ENCODE measurements around the gene RRAS. TPM values are rescaled to one million over a fixed set of nuclear protein-coding genes. Genes with fewer than 3 reads are reported as not detected.

Gene RRAS
- polyA plus RNA-seq, 1 of the 3 experiments (the other 2 are of a cell fraction) = 141 TPM

DNA sequence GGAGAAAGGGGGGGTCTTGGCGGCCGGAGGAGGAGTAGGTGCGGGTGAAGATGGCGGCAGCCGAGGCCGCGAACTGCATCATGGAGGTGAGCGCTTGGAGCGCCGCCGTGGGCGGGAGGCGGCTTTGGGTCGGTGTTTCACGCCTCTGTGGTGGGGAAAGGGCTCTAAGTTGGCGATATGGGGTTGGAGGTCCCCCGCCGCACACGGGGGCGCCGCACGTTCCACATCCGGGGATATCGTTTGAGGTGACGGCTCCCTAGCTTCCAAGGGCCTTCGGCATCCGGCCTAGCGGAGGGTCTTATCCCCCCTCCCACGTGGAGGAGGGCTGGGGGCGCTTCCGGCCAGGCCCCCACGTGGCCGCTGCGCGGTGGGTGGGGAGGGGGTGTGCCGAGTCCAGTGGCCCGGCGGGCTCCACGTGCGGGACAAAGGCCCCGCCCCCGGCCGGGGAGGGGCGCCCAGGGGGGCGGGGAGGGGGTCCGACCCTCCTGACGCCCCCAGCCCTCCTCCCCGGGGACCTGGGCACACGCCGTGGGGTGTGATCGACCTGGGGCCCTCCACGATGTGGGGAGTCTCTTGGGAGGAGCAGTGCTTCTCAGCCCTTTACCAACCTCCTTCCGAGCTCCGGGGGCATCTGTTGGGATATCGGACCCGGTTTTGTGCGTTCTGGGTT, 37.4 kb upstream of the RRAS start, which contains the start of gene PRMT1 (continued):
- TF ChIP-seq, protein P1, sequence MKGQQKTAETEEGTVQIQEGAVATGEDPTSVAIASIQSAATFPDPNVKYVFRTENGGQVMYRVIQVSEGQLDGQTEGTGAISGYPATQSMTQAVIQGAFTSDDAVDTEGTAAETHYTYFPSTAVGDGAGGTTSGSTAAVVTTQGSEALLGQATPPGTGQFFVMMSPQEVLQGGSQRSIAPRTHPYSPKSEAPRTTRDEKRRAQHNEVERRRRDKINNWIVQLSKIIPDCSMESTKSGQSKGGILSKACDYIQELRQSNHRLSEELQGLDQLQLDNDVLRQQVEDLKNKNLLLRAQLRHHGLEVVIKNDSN (IDR thresholded peaks at IDR 0.05; ENCODE audit: borderline replicate concordance, low read depth) = peak; percentile 79
- no peak; the same call in 1 of the 2 replicates for TF ChIP-seq ELF1 (IDR thresholded peaks at IDR 0.05)
- no peak for TF ChIP-seq SMC3 (IDR thresholded peaks at IDR 0.05; ENCODE audit: low read depth, low read length)
- TF ChIP-seq RAD21 (IDR thresholded peaks at IDR 0.05; ENCODE audit: low read length) = no peak

DNA sequence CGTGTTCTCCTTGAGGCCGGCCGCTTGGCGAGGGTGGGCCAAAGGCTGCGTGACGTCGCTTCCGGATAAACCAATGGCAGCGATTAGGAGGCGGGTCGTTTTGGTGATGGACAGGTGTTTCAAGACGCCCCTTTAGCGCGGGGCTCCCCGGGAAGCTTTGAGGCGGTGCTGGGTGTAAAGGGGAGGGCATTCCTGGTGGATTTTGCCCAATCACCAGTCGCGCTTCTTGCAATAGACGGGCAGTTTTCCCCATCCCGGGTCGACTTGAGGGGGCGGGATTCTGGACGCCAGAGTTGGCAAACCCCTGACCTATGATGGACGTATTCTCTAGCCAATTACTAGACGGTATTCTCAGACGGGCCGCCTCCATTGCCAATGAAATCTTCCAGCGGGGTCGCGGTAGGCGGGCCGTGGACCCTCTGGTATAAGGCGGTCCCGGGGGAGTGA, 36.9 kb upstream of the RRAS start:
- 0% methylated on average over 31 of the region's 34 CpGs for WGBS (ENCODE audit: low lambda C conversion rate)
- no peaks in the 10 kb centered on the region for H3K9me2 ChIP-seq
- H2AFZ ChIP-seq (ENCODE audit: low read depth) = no peak overlapping the region
- peak overlapping the region; percentile 97 for H3K9ac ChIP-seq
- ChIA-PET POLR2A (interaction anchor here (1.0 to 2.2 kb wide), 8 partner anchors 9 to 214 kb away, joined by 3 to 15 read pairs (median 7); partner anchors contain the start of genes BCL2L12, CPT1C, IRF3 and NOSIP), CTCF (interaction anchor here (0.5 to 8.8 kb wide), 9 partner anchors 8 to 136 kb away, joined by 3 to 78 read pairs (median 5); partner anchors contain the start of genes ADM5, BCL2L12, CPT1C and FUZ)
- H3K79me2 ChIP-seq (ENCODE audit: insufficient read depth) = peaks cover 47% of the 10 kb centered on the region
- no peaks in the 10 kb centered on the region for H3K27me3 ChIP-seq (ENCODE audit: insufficient read depth)
- H3K27ac ChIP-seq (ENCODE audit: low read depth in 2 of 2, low read length in 1 of 2) = peak overlapping the region; percentile 89 to 95; a peak in 3 of 4 replicates
- peak; percentile 93 for DNase-seq
- H4K20me1 ChIP-seq (ENCODE audit: insufficient read depth) = peaks cover 39% of the 10 kb centered on the region
- peaks cover 24 to 29% of the 10 kb centered on the region in 2 experiments; a peak in 3 of 4 replicates for H3K4me1 ChIP-seq (ENCODE audit: control insufficient read depth in 1 of 2, insufficient read depth in 2 of 2, low read depth in 1 of 2, low read length in 1 of 2)
- H3K9me3 ChIP-seq = no peaks in the 10 kb centered on the region
- peaks cover 5 to 8% of the 10 kb centered on the region in 2 experiments for H3K36me3 ChIP-seq (replicated peaks in 1 of 2; ENCODE audit: control insufficient read depth in 1 of 2, insufficient read depth in 2 of 2, low read length in 1 of 2)
- H3K4me3 ChIP-seq (ENCODE audit: low read depth in 2 of 2, low read length in 1 of 2) = peak overlapping the region; percentile 90 to 98
- H3K4me2 ChIP-seq = no peak overlapping the region
- peaks cover 22% of the 10 kb centered on the region for H3F3A ChIP-seq (replicated peaks; ENCODE audit: insufficient read depth)
- TF ChIP-seq POLR2AphosphoS5 (IDR thresholded peaks at IDR 0.05; ENCODE audit: low read depth, low read length) = no peak
- TF ChIP-seq CHD2 (IDR thresholded peaks at IDR 0.05; ENCODE audit: low read length, partially characterized antibody) = peak; percentile 95
- no peak for TF ChIP-seq MXI1 (IDR thresholded peaks at IDR 0.05; ENCODE audit: low read depth, low read length)
- no peak for TF ChIP-seq RXRA (IDR thresholded peaks at IDR 0.05; ENCODE audit: borderline replicate concordance, low read depth)
- peak; percentile 41; the same call in 1 of the 2 replicates for TF ChIP-seq NFIC (IDR thresholded peaks at IDR 0.05; ENCODE audit: borderline replicate concordance)
- TF ChIP-seq MEF2A (IDR thresholded peaks at IDR 0.05; ENCODE audit: borderline replicate concordance, low read depth) = no peak
- TF ChIP-seq, protein P2, sequence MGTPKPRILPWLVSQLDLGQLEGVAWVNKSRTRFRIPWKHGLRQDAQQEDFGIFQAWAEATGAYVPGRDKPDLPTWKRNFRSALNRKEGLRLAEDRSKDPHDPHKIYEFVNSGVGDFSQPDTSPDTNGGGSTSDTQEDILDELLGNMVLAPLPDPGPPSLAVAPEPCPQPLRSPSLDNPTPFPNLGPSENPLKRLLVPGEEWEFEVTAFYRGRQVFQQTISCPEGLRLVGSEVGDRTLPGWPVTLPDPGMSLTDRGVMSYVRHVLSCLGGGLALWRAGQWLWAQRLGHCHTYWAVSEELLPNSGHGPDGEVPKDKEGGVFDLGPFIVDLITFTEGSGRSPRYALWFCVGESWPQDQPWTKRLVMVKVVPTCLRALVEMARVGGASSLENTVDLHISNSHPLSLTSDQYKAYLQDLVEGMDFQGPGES (IDR thresholded peaks at IDR 0.05; ENCODE audit: low read depth, low read length) = peak; percentile 95
- no peak for TF ChIP-seq SMC3 (IDR thresholded peaks at IDR 0.05; ENCODE audit: low read depth, low read length)
- TF ChIP-seq, protein P3, sequence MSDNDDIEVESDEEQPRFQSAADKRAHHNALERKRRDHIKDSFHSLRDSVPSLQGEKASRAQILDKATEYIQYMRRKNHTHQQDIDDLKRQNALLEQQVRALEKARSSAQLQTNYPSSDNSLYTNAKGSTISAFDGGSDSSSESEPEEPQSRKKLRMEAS (IDR thresholded peaks at IDR 0.05; ENCODE audit: low read depth) = no peak
- TF ChIP-seq ELF1 (IDR thresholded peaks at IDR 0.05) = peak; percentile 45
- TF ChIP-seq EP300 (IDR thresholded peaks at IDR 0.05; ENCODE audit: borderline replicate concordance in 1 of 2, low read depth in 1 of 2, low read length in 1 of 2) = no peak
- no peak for TF ChIP-seq REST (IDR thresholded peaks at IDR 0.05; ENCODE audit: low read depth, low read length)
- TF ChIP-seq JUND (IDR thresholded peaks at IDR 0.05) = no peak
- TF ChIP-seq GABPA (IDR thresholded peaks at IDR 0.05; ENCODE audit: low read depth) = peak; percentile 63
- TF ChIP-seq ZBTB33 (IDR thresholded peaks at IDR 0.05; ENCODE audit: borderline replicate concordance, low read depth) = peak; percentile 67; the same call in 1 of the 2 replicates
- TF ChIP-seq NRF1 (IDR thresholded peaks at IDR 0.05; ENCODE audit: low read depth, low read length) = no peak
- TF ChIP-seq, protein P4, sequence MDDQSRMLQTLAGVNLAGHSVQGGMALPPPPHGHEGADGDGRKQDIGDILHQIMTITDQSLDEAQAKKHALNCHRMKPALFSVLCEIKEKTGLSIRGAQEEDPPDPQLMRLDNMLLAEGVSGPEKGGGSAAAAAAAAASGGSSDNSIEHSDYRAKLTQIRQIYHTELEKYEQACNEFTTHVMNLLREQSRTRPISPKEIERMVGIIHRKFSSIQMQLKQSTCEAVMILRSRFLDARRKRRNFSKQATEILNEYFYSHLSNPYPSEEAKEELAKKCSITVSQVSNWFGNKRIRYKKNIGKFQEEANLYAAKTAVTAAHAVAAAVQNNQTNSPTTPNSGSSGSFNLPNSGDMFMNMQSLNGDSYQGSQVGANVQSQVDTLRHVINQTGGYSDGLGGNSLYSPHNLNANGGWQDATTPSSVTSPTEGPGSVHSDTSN (IDR thresholded peaks at IDR 0.05) = peak; percentile 99
- TF ChIP-seq FOXM1 (IDR thresholded peaks at IDR 0.05; ENCODE audit: low read depth) = no peak
- no peak for TF ChIP-seq EZH2phosphoT487 (IDR thresholded peaks at IDR 0.05; ENCODE audit: borderline replicate concordance, low read depth)
- TF ChIP-seq TEAD4 (IDR thresholded peaks at IDR 0.05; ENCODE audit: borderline replicate concordance, insufficient read depth) = no peak

All from SK-N-SH (cell line).